Left lung (tissue), 10 donors: ENCODE data around the gene TTC23L. TPM values are rescaled to one million over a fixed set of nuclear protein-coding genes. Genes with fewer than 3 reads are reported as not detected.

Source experiments
- ATAC-seq: fragments of 200-7000 bp; cut with Tn5 transposase; one replicate; pipeline ENCODE4 v1.9.1; 2020; ENCODE audit warnings: moderate library complexity
- DNase-seq, 4 donors: peaks; one replicate each; pipeline ENCODE4 v3.0.0-alpha.2; 2013 to 2020
- H3K27ac ChIP-seq, 2 donors: fragments of 200-600 bp; sonication (generic) in 1 of 2; one replicate each; pipeline versions ENCODE4 v1.5.0 to v1.8.0; 2020 to 2021
- H3K27me3 ChIP-seq, 2 donors: fragments of 200-600 bp; sonication (generic) in 1 of 2; one replicate each; pipeline versions ENCODE4 v1.5.0 to v1.8.0; 2020 to 2021
- H3K36me3 ChIP-seq, 2 donors: fragments of 200-600 bp; sonication (generic) in 1 of 2; one replicate each; pipeline versions ENCODE4 v1.5.0 to v1.8.0; 2020 to 2021
- H3K4me1 ChIP-seq, 2 donors: fragments of 200-600 bp; one replicate each; pipeline ENCODE4 v1.8.0; 2021
- H3K4me3 ChIP-seq, 2 donors: fragments of 200-600 bp; sonication (generic) in 1 of 2; one replicate each; pipeline versions ENCODE4 v1.5.0 to v1.8.0; 2020 to 2021; ENCODE audit warnings: mild to moderate bottlenecking in 1 of 2
- H3K9me3 ChIP-seq, 2 donors: fragments of 200-600 bp; sonication (generic) in 1 of 2; one replicate each; pipeline versions ENCODE4 v1.5.0 to v1.8.0; 2020 to 2021
- intact Hi-C, 2 donors: fragments of 100-400 bp; cut with DNase I; formaldehyde crosslinking; loops; one replicate each; pipeline versions ENCODE4 v1.11.2 to v1.14.2; 2022
- polyA plus RNA-seq, 6 donors: library from polyadenylated mRNA; unstranded; fragments of 120-200 nt; gene quantifications; one replicate each; pipeline ENCODE4 v1.2.1, GENCODE V29; 2013; ENCODE audit not compliant: insufficient read length in 6 of 6
- total RNA-seq, 2 donors: library from RNA; stranded (reverse); fragmentation: NEBNext Ultra II Directional; extraction: Animal tissue kit (Norgen Biotek cat#: 25700); gene quantifications; one replicate each; pipeline ENCODE4 v1.2.1, GENCODE V29; 2021
- TF ChIP-seq, protein P1 (sequence below), 2 donors: fragments of 200-600 bp; sonication (generic) in 1 of 2; IDR thresholded peaks; one replicate each; pipeline versions ENCODE4 v1.5.0 to v1.8.0; 2021; ENCODE audit warnings: antibody characterized with exemption in 2 of 2
- donor health status: DM: no; HTN: yes; CAD: no.
- donor health status: DM: no; HTN: no; CAD: no.

TTC23L gene
- total and polyA plus RNA-seq, 8 donors, result 0.20 to 4.5 (median 2.8) TPM

- no peaks in the 10 kb centered on the region for H3K36me3 ChIP-seq
- H3K4me3 ChIP-seq, result no peak overlapping the region
- H3K27me3 ChIP-seq, result no peaks in the 10 kb centered on the region
- H3K4me1 ChIP-seq, result no peaks in the 10 kb centered on the region
- no peak overlapping the region for H3K27ac ChIP-seq
- DNase-seq (no peak), ATAC-seq (no peak)
- TF ChIP-seq, protein P1, sequence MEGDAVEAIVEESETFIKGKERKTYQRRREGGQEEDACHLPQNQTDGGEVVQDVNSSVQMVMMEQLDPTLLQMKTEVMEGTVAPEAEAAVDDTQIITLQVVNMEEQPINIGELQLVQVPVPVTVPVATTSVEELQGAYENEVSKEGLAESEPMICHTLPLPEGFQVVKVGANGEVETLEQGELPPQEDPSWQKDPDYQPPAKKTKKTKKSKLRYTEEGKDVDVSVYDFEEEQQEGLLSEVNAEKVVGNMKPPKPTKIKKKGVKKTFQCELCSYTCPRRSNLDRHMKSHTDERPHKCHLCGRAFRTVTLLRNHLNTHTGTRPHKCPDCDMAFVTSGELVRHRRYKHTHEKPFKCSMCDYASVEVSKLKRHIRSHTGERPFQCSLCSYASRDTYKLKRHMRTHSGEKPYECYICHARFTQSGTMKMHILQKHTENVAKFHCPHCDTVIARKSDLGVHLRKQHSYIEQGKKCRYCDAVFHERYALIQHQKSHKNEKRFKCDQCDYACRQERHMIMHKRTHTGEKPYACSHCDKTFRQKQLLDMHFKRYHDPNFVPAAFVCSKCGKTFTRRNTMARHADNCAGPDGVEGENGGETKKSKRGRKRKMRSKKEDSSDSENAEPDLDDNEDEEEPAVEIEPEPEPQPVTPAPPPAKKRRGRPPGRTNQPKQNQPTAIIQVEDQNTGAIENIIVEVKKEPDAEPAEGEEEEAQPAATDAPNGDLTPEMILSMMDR (IDR thresholded peaks at IDR 0.05), result no peak
- intact Hi-C loops, result no loop called here
- H3K9me3 ChIP-seq, result no peaks in the 10 kb centered on the region
These were observed 18.9 kb downstream of the TTC23L start for GRCh38 chr5:34857894-34858293.

GRCh38 chr5:34858790-34859189, 19.8 kb downstream of the TTC23L start:
- Histone ChIP-seq H3K4me3 (no peak overlapping the region), H3K27ac (no peak overlapping the region), H3K27me3 (no peaks in the 10 kb centered on the region), H3K9me3 (no peaks in the 10 kb centered on the region), H3K4me1 (no peaks in the 10 kb centered on the region), H3K36me3 (no peaks in the 10 kb centered on the region)
- no peak for DNase-seq
- TF ChIP-seq, protein P1 (IDR thresholded peaks at IDR 0.05), result no peak
- peak; percentile 75 for ATAC-seq
- intact Hi-C loops, result no loop called here

DNA sequence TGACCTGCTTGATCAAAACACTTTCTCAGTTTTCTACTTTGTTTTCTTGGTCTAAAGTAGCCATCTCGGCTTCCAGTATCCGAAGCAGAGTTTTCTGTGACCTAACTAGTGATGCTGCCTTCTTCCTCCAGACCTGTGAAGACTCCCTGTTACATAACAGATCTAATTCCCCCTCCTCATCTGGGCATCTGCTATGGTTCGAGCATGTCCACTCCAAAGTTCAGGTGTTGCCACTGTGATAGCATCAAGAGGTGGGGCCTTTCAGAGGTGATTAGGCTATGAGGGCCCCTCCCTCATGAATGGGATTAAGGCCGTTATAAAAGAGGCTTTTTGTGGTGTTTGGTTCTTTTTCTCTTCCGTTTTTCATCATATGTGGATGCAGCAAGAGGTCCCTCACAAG, 20.3 kb downstream of the TTC23L start:
- Histone ChIP-seq H3K36me3 (no peaks in the 10 kb centered on the region), H3K4me3 (no peak overlapping the region), H3K4me1 (no peaks in the 10 kb centered on the region), H3K27me3 (no peaks in the 10 kb centered on the region), H3K9me3 (no peaks in the 10 kb centered on the region), H3K27ac (no peak overlapping the region)
- no peak for DNase-seq
- intact Hi-C loops, result no loop called here
- TF ChIP-seq, protein P1 (IDR thresholded peaks at IDR 0.05), result no peak
- peak; percentile 16 for ATAC-seq

GRCh38 chr5:34863946-34864345, 25.0 kb downstream of the TTC23L start:
- intact Hi-C loops, result no loop called here
- TF ChIP-seq, protein P1 (IDR thresholded peaks at IDR 0.05), result no peak
- no peak for ATAC-seq

DNA sequence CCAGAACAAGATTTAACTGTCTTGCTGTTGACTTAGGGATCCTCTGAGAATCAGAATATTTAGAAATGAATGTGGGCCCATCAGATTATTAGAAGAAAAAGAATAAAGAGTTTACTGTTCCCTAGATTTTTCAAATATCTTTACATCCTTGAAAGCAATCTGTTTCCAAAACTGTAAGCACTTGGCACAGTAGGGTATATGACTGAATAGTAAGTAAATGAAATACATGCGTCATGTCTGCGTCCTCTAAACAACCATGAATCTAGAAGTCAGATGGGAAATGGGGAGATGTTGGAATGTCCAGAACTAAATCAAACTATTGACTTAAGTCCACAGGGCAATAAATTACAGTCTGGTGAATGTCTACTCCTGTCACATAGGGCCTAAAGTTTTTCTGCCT, 26.1 kb downstream of the TTC23L start:
- intact Hi-C loops, result no loop called here
- Histone ChIP-seq H3K4me1 (no peaks in the 10 kb centered on the region), H3K27ac (no peak overlapping the region), H3K9me3 (no peaks in the 10 kb centered on the region), H3K4me3 (no peak overlapping the region), H3K27me3 (no peaks in the 10 kb centered on the region), H3K36me3 (no peaks in the 10 kb centered on the region)
- DNase-seq (no peak), ATAC-seq (no peak)
- TF ChIP-seq, protein P1 (IDR thresholded peaks at IDR 0.05), result no peak

More at GRCh38 chr5:34863946-34864345, 25.0 kb downstream of the TTC23L start:
- Histone ChIP-seq H3K9me3 (no peaks in the 10 kb centered on the region), H3K4me3 (no peak overlapping the region), H3K27me3 (no peaks in the 10 kb centered on the region), H3K4me1 (no peaks in the 10 kb centered on the region), H3K36me3 (no peaks in the 10 kb centered on the region), H3K27ac (no peak overlapping the region)
- DNase-seq, result no peak
